ENCODE data around the gene KANSL3. TPM values are rescaled to one million over a fixed set of nuclear protein-coding genes. Genes with fewer than 3 reads are reported as not detected.

Gene KANSL3
- polyA plus RNA-seq, 1 donor (not counting 4 experiments of a cell fraction or from before 2014, with no cell fraction given) = 11.4 TPM

- no peak overlapping the region for H3K4me2 ChIP-seq (ENCODE audit: control insufficient read depth, extremely low read depth, insufficient read depth, low read depth, low read length)
- TF ChIP-seq CTCF (optimal IDR thresholded peaks at IDR 0.05 in 1 of 3, IDR thresholded peaks at IDR 0.05 in 1 of 3, conservative IDR thresholded peaks at IDR 0.05 in 1 of 3; ENCODE audit: extremely low read depth in 1 of 3, insufficient read depth in 2 of 3, low read length in 3 of 3) = no peak
- no peak for TF ChIP-seq EZH2 (IDR thresholded peaks at IDR 0.05; ENCODE audit: low read length)
- no peaks in the 10 kb centered on the region for H3K79me2 ChIP-seq (ENCODE audit: control insufficient read depth, insufficient read depth, low read length)
- H3K4me3 ChIP-seq (ENCODE audit: control insufficient read depth in 2 of 3, extremely low read depth in 1 of 3, insufficient read depth in 2 of 3, low read depth in 1 of 3, low read length in 3 of 3) = no peak overlapping the region
- no peaks in the 10 kb centered on the region for H3K9me1 ChIP-seq (ENCODE audit: control insufficient read depth, extremely low read depth, insufficient read depth, low read length)
- peaks cover 12% of the 10 kb centered on the region for H3K4me1 ChIP-seq (ENCODE audit: control insufficient read depth, extremely low read depth, insufficient read depth, low read length)
- H3K9me3 ChIP-seq (ENCODE audit: control insufficient read depth, low read depth, low read length) = peaks cover 2% of the 10 kb centered on the region
- no peak overlapping the region for H3K9ac ChIP-seq (ENCODE audit: control insufficient read depth, extremely low read depth, insufficient read depth, low read length)
- H2AFZ ChIP-seq (ENCODE audit: control insufficient read depth, low read length) = no peak overlapping the region
- H3K27me3 ChIP-seq (ENCODE audit: control insufficient read depth, extremely low read depth, insufficient read depth, low read length) = no peaks in the 10 kb centered on the region
- H4K20me1 ChIP-seq (ENCODE audit: control insufficient read depth, extremely low read depth, insufficient read depth, low read length) = no peaks in the 10 kb centered on the region
- dilution Hi-C loops (cut with MboI; ENCODE audit: extremely low pct_ligation_motif_present, low sequenced_read_pairs) = no loop called here
- no peak for DNase-seq (ENCODE audit: low read depth, low spot score)
- H3K36me3 ChIP-seq (ENCODE audit: control insufficient read depth in 2 of 2, extremely low read depth in 1 of 2, insufficient read depth in 2 of 2, low read length in 2 of 2) = no peaks in the 10 kb centered on the region
- no peak overlapping the region for H3K27ac ChIP-seq (ENCODE audit: control insufficient read depth, insufficient read depth, low read length)
- FAIRE-seq = no peak
Measured at GRCh38 chr2:96553176-96553956, 84.7 kb downstream of the KANSL3 start.

GRCh38 chr2:96552315-96553175 lies 85.6 kb downstream of the KANSL3 start:
- no peak for DNase-seq (ENCODE audit: low read depth, low spot score)
- no peaks in the 10 kb centered on the region for H3K36me3 ChIP-seq (ENCODE audit: control insufficient read depth in 2 of 2, extremely low read depth in 1 of 2, insufficient read depth in 2 of 2, low read length in 2 of 2)
- FAIRE-seq = no peak
- H3K4me3 ChIP-seq (ENCODE audit: control insufficient read depth in 2 of 3, extremely low read depth in 1 of 3, insufficient read depth in 2 of 3, low read depth in 1 of 3, low read length in 3 of 3) = no peak overlapping the region
- H3K79me2 ChIP-seq (ENCODE audit: control insufficient read depth, insufficient read depth, low read length) = no peaks in the 10 kb centered on the region
- no peak overlapping the region for H2AFZ ChIP-seq (ENCODE audit: control insufficient read depth, low read length)
- no peak overlapping the region for H3K4me2 ChIP-seq (ENCODE audit: control insufficient read depth, extremely low read depth, insufficient read depth, low read depth, low read length)
- peaks cover 2% of the 10 kb centered on the region for H3K9me3 ChIP-seq (ENCODE audit: control insufficient read depth, low read depth, low read length)
- H3K27me3 ChIP-seq (ENCODE audit: control insufficient read depth, extremely low read depth, insufficient read depth, low read length) = no peaks in the 10 kb centered on the region
- peaks cover 12% of the 10 kb centered on the region for H3K4me1 ChIP-seq (ENCODE audit: control insufficient read depth, extremely low read depth, insufficient read depth, low read length)
- H3K27ac ChIP-seq (ENCODE audit: control insufficient read depth, insufficient read depth, low read length) = no peak overlapping the region
- TF ChIP-seq EZH2 (IDR thresholded peaks at IDR 0.05; ENCODE audit: low read length) (no peak), CTCF (optimal IDR thresholded peaks at IDR 0.05 in 1 of 3, IDR thresholded peaks at IDR 0.05 in 1 of 3, conservative IDR thresholded peaks at IDR 0.05 in 1 of 3; ENCODE audit: extremely low read depth in 1 of 3, insufficient read depth in 2 of 3, low read length in 3 of 3) (no peak)
- no peaks in the 10 kb centered on the region for H3K9me1 ChIP-seq (ENCODE audit: control insufficient read depth, extremely low read depth, insufficient read depth, low read length)
- no peaks in the 10 kb centered on the region for H4K20me1 ChIP-seq (ENCODE audit: control insufficient read depth, extremely low read depth, insufficient read depth, low read length)
- dilution Hi-C loops (cut with MboI; ENCODE audit: extremely low pct_ligation_motif_present, low sequenced_read_pairs) = no loop called here
- H3K9ac ChIP-seq (ENCODE audit: control insufficient read depth, extremely low read depth, insufficient read depth, low read length) = no peak overlapping the region
